ENCODE measurements around the gene CYP2B6. TPM values are rescaled to one million over a fixed set of nuclear protein-coding genes. Genes with fewer than 3 reads are reported as not detected.

The CYP2B6 gene
- not detected in 2 replicates for total RNA-seq (2014; rRNA removed; shearing (Covaris generic))

DNA sequence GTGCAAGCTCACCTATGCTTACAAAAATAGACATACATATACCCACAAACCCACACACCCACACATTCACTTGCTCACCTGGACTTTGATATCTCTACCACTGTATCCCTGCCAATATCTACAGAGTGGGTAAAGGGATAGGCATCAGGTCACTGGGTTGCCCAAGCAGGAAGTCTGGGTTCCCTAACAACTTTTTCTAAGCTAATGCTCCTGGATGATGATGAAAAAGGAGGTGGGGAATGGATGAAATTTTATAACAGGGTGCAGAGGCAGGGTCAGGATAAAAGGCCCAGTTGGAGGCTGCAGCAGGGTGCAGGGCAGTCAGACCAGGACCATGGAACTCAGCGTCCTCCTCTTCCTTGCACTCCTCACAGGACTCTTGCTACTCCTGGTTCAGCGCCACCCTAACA, at the start of gene CYP2B6:
Gene CYP2B6 (plus strand): TSS at position 311 of the 410 bp plus-strand sequence. CDS start 24 bp downstream, at position 335.

Other genes with a start within 250 kb of the CYP2B6 start
- 2.2 TPM in 2 replicates for gene ACTMAP, start 240.8 kb upstream of the CYP2B6 start, total RNA-seq (2014; rRNA removed; shearing (Covaris generic))
- gene SNRPA, start 240.1 kb upstream of the CYP2B6 start, total RNA-seq (2014; rRNA removed; shearing (Covaris generic)): 237 and 302 TPM in 2 replicates
- gene MIA, start 215.8 kb upstream of the CYP2B6 start, total RNA-seq (2014; rRNA removed; shearing (Covaris generic)): 416 and 533 TPM in 2 replicates
- gene RAB4B, start 213.0 kb upstream of the CYP2B6 start, total RNA-seq (2014; rRNA removed; shearing (Covaris generic)): 23.4 and 30.1 TPM in 2 replicates
- 62.4 and 70.2 TPM in 2 replicates for gene EGLN2, start 192.1 kb upstream of the CYP2B6 start, total RNA-seq (2014; rRNA removed; shearing (Covaris generic))
- gene CYP2A6, start 140.8 kb upstream of the CYP2B6 start, total RNA-seq (2014; rRNA removed; shearing (Covaris generic)): not detected in 2 replicates
- not detected in 2 replicates for gene CYP2A7, start 109.1 kb upstream of the CYP2B6 start, total RNA-seq (2014; rRNA removed; shearing (Covaris generic))
- not detected in 2 replicates for gene CYP2A13, start 97.2 kb downstream of the CYP2B6 start, total RNA-seq (2014; rRNA removed; shearing (Covaris generic))
- gene CYP2F1, start 123.2 kb downstream of the CYP2B6 start, total RNA-seq (2014; rRNA removed; shearing (Covaris generic)): not detected in 2 replicates
- 0.05 and 0.75 TPM in 2 replicates for gene CYP2S1, start 201.9 kb downstream of the CYP2B6 start, total RNA-seq (2014; rRNA removed; shearing (Covaris generic))
- gene AXL, start 227.9 kb downstream of the CYP2B6 start, total RNA-seq (2014; rRNA removed; shearing (Covaris generic)): 302 and 303 TPM in 2 replicates

Measured in A375 (cell line).